ENCODE data around the gene RRP15.

The RRP15 gene

GRCh38 chr1:218362418-218363076 is 77.5 kb downstream of the RRP15 start:
- Mint-ChIP-seq H3K4me1 (peaks cover 62% of the 10 kb centered on the region), H3K4me3 (no peak overlapping the region), H3K36me3 (ENCODE audit: low read depth) (no peaks in the 10 kb centered on the region), H3K27ac (no peak overlapping the region), H3K9me3 (no peaks in the 10 kb centered on the region), H3K27me3 (ENCODE audit: low read depth, poor library complexity) (no peaks in the 10 kb centered on the region)
- no peak for TF ChIP-seq CTCF (IDR thresholded peaks at IDR 0.05)
- no peak for DNase-seq

GRCh38 chr1:218363141-218363540 is 78.0 kb downstream of the RRP15 start:
- H3K27ac Mint-ChIP-seq = no peak overlapping the region
- peaks cover 62% of the 10 kb centered on the region for H3K4me1 Mint-ChIP-seq
- no peak for TF ChIP-seq CTCF (IDR thresholded peaks at IDR 0.05)
- no peak for DNase-seq
- no peaks in the 10 kb centered on the region for H3K36me3 Mint-ChIP-seq (ENCODE audit: low read depth)
- H3K4me3 Mint-ChIP-seq = no peak overlapping the region
- no peaks in the 10 kb centered on the region for H3K9me3 Mint-ChIP-seq
- peaks cover 2% of the 10 kb centered on the region for H3K27me3 Mint-ChIP-seq (ENCODE audit: low read depth, poor library complexity)

- Mint-ChIP-seq H3K4me3 (no peak overlapping the region), H3K4me1 (peaks cover 53% of the 10 kb centered on the region), H3K9me3 (no peaks in the 10 kb centered on the region), H3K27ac (no peak overlapping the region), H3K27me3 (ENCODE audit: low read depth, poor library complexity) (peaks cover 2% of the 10 kb centered on the region), H3K36me3 (ENCODE audit: low read depth) (peaks cover 6% of the 10 kb centered on the region)
- no peak for DNase-seq
- TF ChIP-seq CTCF (IDR thresholded peaks at IDR 0.05) = no peak
Observed at GRCh38 chr1:218364028-218364710, 79.1 kb downstream of the RRP15 start.

- H3K4me1 Mint-ChIP-seq = peaks cover 41% of the 10 kb centered on the region
- H3K36me3 Mint-ChIP-seq (ENCODE audit: low read depth) = peaks cover 14% of the 10 kb centered on the region
- H3K27ac Mint-ChIP-seq = peak overlapping the region; percentile 54
- peaks cover 2% of the 10 kb centered on the region for H3K27me3 Mint-ChIP-seq (ENCODE audit: low read depth, poor library complexity)
- H3K9me3 Mint-ChIP-seq = no peaks in the 10 kb centered on the region
- no peak for DNase-seq
- no peak for TF ChIP-seq CTCF (IDR thresholded peaks at IDR 0.05)
- H3K4me3 Mint-ChIP-seq = no peak overlapping the region
Observed at GRCh38 chr1:218365226-218365999, 80.3 kb downstream of the RRP15 start.

- no peak overlapping the region for H3K27ac Mint-ChIP-seq
- H3K4me1 Mint-ChIP-seq = peaks cover 35% of the 10 kb centered on the region
- peaks cover 18% of the 10 kb centered on the region for H3K36me3 Mint-ChIP-seq (ENCODE audit: low read depth)
- DNase-seq = no peak
- TF ChIP-seq CTCF (IDR thresholded peaks at IDR 0.05) = no peak
- H3K27me3 Mint-ChIP-seq (ENCODE audit: low read depth, poor library complexity) = peaks cover 2% of the 10 kb centered on the region
- H3K9me3 Mint-ChIP-seq = no peaks in the 10 kb centered on the region
- H3K4me3 Mint-ChIP-seq = no peak overlapping the region
Observed at GRCh38 chr1:218366322-218367052, 81.4 kb downstream of the RRP15 start.

All from nephron progenitor cell (in vitro differentiated cells).